T-helper 1 cell treated with Interleukin-12 subunit alpha and Interleukin-12 subunit beta and Interleukin-4 antibody, amounts not matched to agents 30 μg/mL and 1 μg/mL, for 36 hours (primary cell): ENCODE data around the gene MAP2K7.
A peak's percentile ranks its signal among the peaks of the same experiment; 100 is the strongest.

Source experiments
- H3K27ac Mint-ChIP-seq: one replicate; pipeline ENCODE4 v1.8.0; 2021; ENCODE audit warnings: mild to moderate bottlenecking, mixed read lengths
- H3K27me3 Mint-ChIP-seq: one replicate; pipeline ENCODE4 v1.8.0; 2021; ENCODE audit warnings: low read depth, mixed read lengths
- H3K36me3 Mint-ChIP-seq: one replicate; pipeline ENCODE4 v1.8.0; 2021; ENCODE audit warnings: low read depth, mixed read lengths
- H3K4me1 Mint-ChIP-seq: one replicate; pipeline ENCODE4 v1.8.0; 2021; ENCODE audit warnings: low read depth, mixed read lengths
- H3K4me3 Mint-ChIP-seq: one replicate; pipeline ENCODE4 v1.8.0; 2021; ENCODE audit warnings: mild to moderate bottlenecking, moderate library complexity, mixed read lengths
- H3K9me3 Mint-ChIP-seq: one replicate; pipeline ENCODE4 v1.8.0; 2021; ENCODE audit warnings: mixed read lengths

MAP2K7 gene

GRCh38 chr19:7904074-7905020 is 670 bp downstream of the MAP2K7 start:
- H3K4me1 Mint-ChIP-seq: peaks cover 16% of the 10 kb centered on the region
- no peaks in the 10 kb centered on the region for H3K27me3 Mint-ChIP-seq
- H3K36me3 Mint-ChIP-seq: peaks cover 8% of the 10 kb centered on the region
- no peaks in the 10 kb centered on the region for H3K9me3 Mint-ChIP-seq
- H3K27ac Mint-ChIP-seq: peak overlapping the region; percentile 82
- peak overlapping the region; percentile 82 for H3K4me3 Mint-ChIP-seq

- peaks cover 8% of the 10 kb centered on the region for H3K36me3 Mint-ChIP-seq
- no peaks in the 10 kb centered on the region for H3K27me3 Mint-ChIP-seq
- no peaks in the 10 kb centered on the region for H3K9me3 Mint-ChIP-seq
- H3K4me1 Mint-ChIP-seq: peaks cover 16% of the 10 kb centered on the region
- H3K4me3 Mint-ChIP-seq: peak overlapping the region; percentile 82
- H3K27ac Mint-ChIP-seq: peak overlapping the region; percentile 82
Measured at GRCh38 chr19:7905268-7905667, 1.6 kb downstream of the MAP2K7 start.

- Mint-ChIP-seq H3K27ac (peak overlapping the region; percentile 79), H3K4me1 (peaks cover 16% of the 10 kb centered on the region), H3K4me3 (peak overlapping the region; percentile 82), H3K27me3 (no peaks in the 10 kb centered on the region), H3K9me3 (no peaks in the 10 kb centered on the region), H3K36me3 (peaks cover 10% of the 10 kb centered on the region)
Measured at GRCh38 chr19:7905859-7906258, 2.2 kb downstream of the MAP2K7 start.

GRCh38 chr19:7907122-7907521 is 3.4 kb downstream of the MAP2K7 start:
- H3K36me3 Mint-ChIP-seq: peaks cover 12% of the 10 kb centered on the region
- peaks cover 16% of the 10 kb centered on the region for H3K4me1 Mint-ChIP-seq
- no peak overlapping the region for H3K27ac Mint-ChIP-seq
- no peaks in the 10 kb centered on the region for H3K9me3 Mint-ChIP-seq
- no peak overlapping the region for H3K4me3 Mint-ChIP-seq
- H3K27me3 Mint-ChIP-seq: no peaks in the 10 kb centered on the region

- H3K4me3 Mint-ChIP-seq: no peak overlapping the region
- no peak overlapping the region for H3K27ac Mint-ChIP-seq
- peaks cover 13% of the 10 kb centered on the region for H3K36me3 Mint-ChIP-seq
- H3K27me3 Mint-ChIP-seq: no peaks in the 10 kb centered on the region
- no peaks in the 10 kb centered on the region for H3K9me3 Mint-ChIP-seq
- H3K4me1 Mint-ChIP-seq: peaks cover 14% of the 10 kb centered on the region
Measured at GRCh38 chr19:7907544-7907943, 3.9 kb downstream of the MAP2K7 start.

GRCh38 chr19:7908078-7908699 is 4.5 kb downstream of the MAP2K7 start:
- H3K27me3 Mint-ChIP-seq: no peaks in the 10 kb centered on the region
- peaks cover 12% of the 10 kb centered on the region for H3K4me1 Mint-ChIP-seq
- H3K36me3 Mint-ChIP-seq: peaks cover 18% of the 10 kb centered on the region
- no peaks in the 10 kb centered on the region for H3K9me3 Mint-ChIP-seq
- no peak overlapping the region for H3K27ac Mint-ChIP-seq
- H3K4me3 Mint-ChIP-seq: no peak overlapping the region

- peaks cover 12% of the 10 kb centered on the region for H3K4me1 Mint-ChIP-seq
- no peak overlapping the region for H3K27ac Mint-ChIP-seq
- H3K4me3 Mint-ChIP-seq: no peak overlapping the region
- peaks cover 18% of the 10 kb centered on the region for H3K36me3 Mint-ChIP-seq
- H3K27me3 Mint-ChIP-seq: no peaks in the 10 kb centered on the region
- H3K9me3 Mint-ChIP-seq: no peaks in the 10 kb centered on the region
Measured at GRCh38 chr19:7908742-7909461, 5.2 kb downstream of the MAP2K7 start.

- H3K27ac Mint-ChIP-seq: no peak overlapping the region
- H3K36me3 Mint-ChIP-seq: peaks cover 18% of the 10 kb centered on the region
- peaks cover 10% of the 10 kb centered on the region for H3K4me1 Mint-ChIP-seq
- no peaks in the 10 kb centered on the region for H3K9me3 Mint-ChIP-seq
- H3K27me3 Mint-ChIP-seq: no peaks in the 10 kb centered on the region
- H3K4me3 Mint-ChIP-seq: no peak overlapping the region
Measured at GRCh38 chr19:7909471-7910067, 5.9 kb downstream of the MAP2K7 start.

GRCh38 chr19:7910321-7911161 is 6.9 kb downstream of the MAP2K7 start:
- H3K4me1 Mint-ChIP-seq: peaks cover 5% of the 10 kb centered on the region
- H3K27me3 Mint-ChIP-seq: peaks cover 3% of the 10 kb centered on the region
- H3K9me3 Mint-ChIP-seq: no peaks in the 10 kb centered on the region
- peaks cover 11% of the 10 kb centered on the region for H3K36me3 Mint-ChIP-seq
- no peak overlapping the region for H3K27ac Mint-ChIP-seq
- no peak overlapping the region for H3K4me3 Mint-ChIP-seq

- Mint-ChIP-seq H3K27ac (no peak overlapping the region), H3K9me3 (no peaks in the 10 kb centered on the region), H3K4me1 (peaks cover 3% of the 10 kb centered on the region), H3K36me3 (peaks cover 10% of the 10 kb centered on the region), H3K27me3 (peaks cover 8% of the 10 kb centered on the region), H3K4me3 (no peak overlapping the region)
Measured at GRCh38 chr19:7911508-7912143, 7.9 kb downstream of the MAP2K7 start.

GRCh38 chr19:7912144-7912696 is 8.5 kb downstream of the MAP2K7 start:
- Mint-ChIP-seq H3K4me3 (no peak overlapping the region), H3K36me3 (peaks cover 12% of the 10 kb centered on the region), H3K27me3 (peaks cover 13% of the 10 kb centered on the region), H3K4me1 (peaks cover 5% of the 10 kb centered on the region), H3K27ac (no peak overlapping the region), H3K9me3 (no peaks in the 10 kb centered on the region)

GRCh38 chr19:7912697-7913564 is 9.3 kb downstream of the MAP2K7 start:
- Mint-ChIP-seq H3K27me3 (peaks cover 15% of the 10 kb centered on the region), H3K9me3 (no peaks in the 10 kb centered on the region), H3K4me1 (peaks cover 5% of the 10 kb centered on the region), H3K27ac (no peak overlapping the region), H3K36me3 (peaks cover 12% of the 10 kb centered on the region), H3K4me3 (no peak overlapping the region)
